ENCODE data around the gene HBE1.
"Not testable (repeated sequence)": the region's sequence is repeated elsewhere in the genome, so short reads cannot be mapped to it uniquely, and the experiment has no call there.

The HBE1 gene

GRCh38 chr11:5284637-5285036 is 14.9 kb upstream of the HBE1 start:
- DNase-seq, result no peak

GRCh38 chr11:5283882-5284281 is 14.1 kb upstream of the HBE1 start:
- DNase-seq, result no peak

GRCh38 chr11:5283086-5283485 is 13.3 kb upstream of the HBE1 start:
- no peak for DNase-seq

- no peak for DNase-seq
Observed at GRCh38 chr11:5282628-5283027, 12.9 kb upstream of the HBE1 start.

- DNase-seq, result no peak
Observed at GRCh38 chr11:5281596-5281995, 11.9 kb upstream of the HBE1 start.

- DNase-seq, result no peak
Observed at GRCh38 chr11:5280582-5281102, 10.9 kb upstream of the HBE1 start.

- DNase-seq, result no peak
Observed at GRCh38 chr11:5279471-5280090, 9.8 kb upstream of the HBE1 start.

GRCh38 chr11:5277807-5278382 is 8.2 kb upstream of the HBE1 start:
- no peak for DNase-seq

GRCh38 chr11:5276697-5277096 is 7.0 kb upstream of the HBE1 start:
- DNase-seq, result no peak

- DNase-seq, result no peak
Observed at GRCh38 chr11:5275369-5276110, 5.8 kb upstream of the HBE1 start.

- DNase-seq, result no peak
Observed at GRCh38 chr11:5274395-5274794, 4.7 kb upstream of the HBE1 start.

- no peak for DNase-seq
Observed at GRCh38 chr11:5272395-5273017, 2.8 kb upstream of the HBE1 start.

- DNase-seq, result no peak
Observed at GRCh38 chr11:5267033-5267563, 2.6 kb downstream of the HBE1 start.

- DNase-seq, result no peak
Observed at GRCh38 chr11:5266609-5267008, 3.1 kb downstream of the HBE1 start.

- no peak for DNase-seq
Observed at GRCh38 chr11:5265832-5266231, 3.9 kb downstream of the HBE1 start.

GRCh38 chr11:5258543-5259262 is 11.0 kb downstream of the HBE1 start:
- no peak for DNase-seq

- DNase-seq, result no peak
Observed at GRCh38 chr11:5257296-5257695, 12.4 kb downstream of the HBE1 start.

- DNase-seq, result not testable (repeated sequence)
Observed at GRCh38 chr11:5254646-5255413, 14.9 kb downstream of the HBE1 start, which contains the start of gene HBG2. HBG2 (minus strand) TSS chr11:5254781; CDS start chr11:5254728, 53 bp downstream.

- DNase-seq, result not testable (repeated sequence)
Observed at GRCh38 chr11:5254023-5254422, 15.7 kb downstream of the HBE1 start.

- DNase-seq, result not testable (repeated sequence)
Observed at GRCh38 chr11:5253440-5253839, 16.3 kb downstream of the HBE1 start.

GRCh38 chr11:5252919-5253265 is 16.9 kb downstream of the HBE1 start:
- DNase-seq, result no peak

All from SIG-M5 (cell line).